GM18526 (cell line): ENCODE data around the gene TRRAP.

Source experiments
- POLR2A ChIP-seq: IDR thresholded peaks from 3 replicates; pipeline ENCODE4 v1.6.1; 2011; ENCODE audit not compliant: insufficient read length; ENCODE audit errors: extremely low read depth

The TRRAP gene

GRCh38 chr7:98911916-98912315 lies 33.6 kb downstream of the TRRAP start:
- no peak for TF ChIP-seq POLR2A

- TF ChIP-seq POLR2A, result no peak
These were observed 34.7 kb downstream of the TRRAP start for GRCh38 chr7:98913026-98913425.

DNA sequence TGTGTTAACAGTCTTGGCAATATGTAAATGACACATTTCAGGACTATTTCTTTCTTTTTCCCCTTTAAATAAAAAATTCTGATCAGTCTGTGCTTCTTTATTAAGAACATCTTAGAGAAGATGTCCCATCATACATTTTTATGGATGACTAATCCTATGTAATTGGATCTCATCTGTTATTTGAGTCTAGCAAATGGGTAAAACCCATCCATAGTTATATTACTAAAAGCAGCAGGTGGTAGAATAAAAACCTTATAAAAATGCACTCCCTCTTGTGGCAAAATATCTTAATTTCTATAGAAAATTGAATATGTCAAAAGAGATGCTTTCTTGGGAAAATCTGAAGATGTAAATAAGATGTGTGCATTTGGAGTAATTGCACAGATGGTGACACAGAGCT lies 35.3 kb downstream of the TRRAP start:
- no peak for TF ChIP-seq POLR2A

GRCh38 chr7:98917331-98917730 lies 39.0 kb downstream of the TRRAP start:
- no peak for TF ChIP-seq POLR2A

GRCh38 chr7:98921608-98922372 lies 43.5 kb downstream of the TRRAP start:
- TF ChIP-seq POLR2A, result no peak

DNA sequence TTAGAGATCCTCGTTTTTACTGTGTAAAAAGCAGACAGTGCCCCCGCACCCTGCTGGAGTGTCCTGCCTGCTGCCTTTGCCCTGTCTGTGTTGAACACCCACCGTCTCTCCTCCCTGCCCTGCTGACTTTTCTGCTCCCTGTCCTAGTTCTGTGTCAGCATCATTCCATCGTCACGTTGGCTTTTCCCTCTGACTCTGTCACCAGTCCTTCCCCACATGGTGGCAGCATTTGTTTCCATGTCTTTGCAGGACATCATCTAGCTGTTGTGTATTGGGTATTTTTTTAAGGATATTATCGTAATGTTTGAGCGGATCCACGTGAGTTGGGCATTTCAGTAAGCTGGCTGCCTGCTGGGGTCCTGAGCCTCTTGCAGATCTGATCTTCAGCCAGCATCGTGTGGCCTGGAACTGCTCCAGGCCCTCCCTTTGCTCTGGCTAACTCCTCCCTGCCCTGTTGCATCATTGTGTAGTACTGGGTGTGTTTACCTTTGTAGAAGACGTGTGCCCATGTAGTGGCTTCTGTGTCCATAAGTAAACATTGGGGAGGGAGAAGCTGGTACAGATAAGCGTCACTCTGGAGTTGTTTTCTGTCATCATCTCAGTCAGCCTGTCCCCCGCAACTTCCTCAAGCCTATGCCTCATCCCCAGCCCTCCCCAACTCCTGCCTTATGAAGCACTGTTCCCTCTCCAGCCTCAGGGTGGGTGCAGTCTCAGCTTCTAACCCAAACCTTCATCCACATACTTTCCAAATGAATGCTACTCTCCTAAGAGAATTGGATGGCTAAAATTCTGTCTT lies 44.3 kb downstream of the TRRAP start:
- no peak for TF ChIP-seq POLR2A

DNA sequence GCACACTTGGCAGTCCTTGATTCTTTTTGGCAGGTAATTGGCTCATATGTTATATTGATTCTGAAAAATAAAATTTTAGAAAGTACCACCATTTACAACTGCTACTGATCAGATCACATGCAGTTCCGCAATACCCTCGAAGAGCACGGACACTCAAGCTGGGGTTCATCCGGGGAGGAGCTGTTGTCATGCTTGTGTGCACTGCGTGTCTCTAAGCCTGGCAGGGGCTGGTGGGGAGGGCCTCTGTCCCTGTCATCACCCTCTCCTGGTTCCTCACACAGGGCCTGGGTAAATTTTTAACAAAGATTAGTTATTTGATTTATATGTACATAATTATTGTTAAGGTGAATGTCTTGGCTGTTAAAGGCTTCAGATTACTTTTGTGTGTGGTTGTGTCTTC lies 45.2 kb downstream of the TRRAP start:
- no peak for TF ChIP-seq POLR2A

DNA sequence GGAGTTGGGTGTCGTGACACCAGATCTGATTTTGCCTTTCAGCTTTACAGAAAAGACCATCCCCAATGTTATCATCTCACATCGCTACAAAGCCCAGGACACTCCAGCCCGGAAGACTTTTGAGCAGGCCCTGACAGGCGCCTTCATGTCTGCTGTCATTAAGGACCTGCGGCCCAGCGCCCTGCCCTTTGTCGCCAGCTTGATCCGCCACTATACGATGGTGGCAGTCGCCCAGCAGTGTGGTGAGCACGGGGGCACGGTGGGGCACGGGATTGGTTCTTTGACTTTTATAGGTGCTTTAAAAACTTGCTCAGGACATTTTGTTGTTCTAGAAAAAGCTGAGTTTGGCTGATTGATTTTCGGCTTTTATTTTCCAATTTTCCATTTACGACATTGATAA lies 48.8 kb downstream of the TRRAP start:
- TF ChIP-seq POLR2A, result no peak

DNA sequence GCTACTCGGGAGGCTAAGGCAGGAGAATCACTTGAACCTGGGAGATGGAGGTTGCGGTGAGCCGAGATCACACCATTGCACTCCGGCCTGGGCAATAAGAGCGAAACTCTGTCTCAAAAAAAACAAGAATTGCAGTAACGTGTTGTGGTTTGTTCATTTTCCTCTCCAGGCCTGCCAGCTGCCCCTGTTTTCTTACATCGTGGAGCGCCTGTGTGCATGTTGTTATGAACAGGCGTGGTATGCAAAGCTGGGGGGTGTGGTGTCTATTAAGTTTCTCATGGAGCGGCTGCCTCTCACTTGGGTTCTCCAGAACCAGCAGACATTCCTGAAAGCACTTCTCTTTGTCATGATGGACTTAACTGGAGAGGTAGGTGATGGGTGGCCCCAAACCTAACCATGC lies 52.1 kb downstream of the TRRAP start:
- no peak for TF ChIP-seq POLR2A

GRCh38 chr7:98930921-98931320 lies 52.6 kb downstream of the TRRAP start:
- TF ChIP-seq POLR2A, result no peak

GRCh38 chr7:98933321-98933720 lies 55.0 kb downstream of the TRRAP start:
- no peak for TF ChIP-seq POLR2A

GRCh38 chr7:98934267-98934666 lies 55.9 kb downstream of the TRRAP start:
- no peak for TF ChIP-seq POLR2A

- no peak for TF ChIP-seq POLR2A
These were observed 57.5 kb downstream of the TRRAP start for GRCh38 chr7:98935811-98936210.

- TF ChIP-seq POLR2A, result no peak
These were observed 65.0 kb downstream of the TRRAP start for GRCh38 chr7:98943336-98943735.

GRCh38 chr7:98944386-98944785 lies 66.1 kb downstream of the TRRAP start:
- no peak for TF ChIP-seq POLR2A

- TF ChIP-seq POLR2A, result no peak
These were observed 67.5 kb downstream of the TRRAP start for GRCh38 chr7:98945852-98946251.
